PC-3 (cell line): ENCODE data around the gene NT5C1B.

Experiments
- CTCF ChIP-seq: fragments of 300-600 bp; sonication (generic); conservative IDR thresholded peaks from 2 replicates; pipeline ENCODE4 v1.5.1; 2017; ENCODE audit warnings: antibody characterized with exemption, low read depth, mild to moderate bottlenecking, low read length
- EZH2 ChIP-seq: fragments of 300-600 bp; sonication (generic); IDR thresholded peaks from one replicate; pipeline ENCODE4 v1.6.1; 2017; ENCODE audit warnings: antibody characterized with exemption, mild to moderate bottlenecking, low read length; ENCODE audit not compliant: unreplicated experiment
- EZH2phosphoT487 ChIP-seq: fragments of 300-600 bp; sonication (generic); IDR thresholded peaks from 2 replicates; pipeline ENCODE4 v1.6.1; 2018; ENCODE audit warnings: mild to moderate bottlenecking, antibody characterized with exemption, low read length, borderline replicate concordance

DNA sequence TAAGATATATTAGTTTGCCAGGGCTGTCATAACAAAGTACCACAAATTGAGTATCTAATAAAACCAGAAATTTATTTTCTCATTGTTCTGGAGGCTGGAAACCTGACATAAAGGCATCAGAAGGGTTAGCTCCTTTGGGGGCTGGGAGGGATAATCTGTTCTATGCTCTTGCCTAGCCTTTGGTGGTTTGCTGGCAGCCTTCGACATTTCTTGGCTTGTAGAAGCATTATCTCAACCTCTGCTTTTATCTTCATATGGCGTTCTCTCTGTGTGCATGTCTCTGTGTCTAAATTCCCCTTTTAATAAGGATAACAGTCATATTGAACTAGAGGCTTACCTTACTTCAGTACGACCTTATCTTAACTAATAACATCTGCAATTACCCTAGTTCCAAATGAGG, 22.8 kb upstream of the NT5C1B start:
- TF ChIP-seq EZH2phosphoT487 (no peak), CTCF (no peak), EZH2 (no peak)
